ENCODE measurements around the gene RPS18. TPM values are rescaled to one million over a fixed set of nuclear protein-coding genes. Genes with fewer than 3 reads are reported as not detected.
A peak's percentile ranks its signal among the peaks of the same experiment; 100 is the strongest.
"Not testable (repeated sequence)": the region's sequence is repeated elsewhere in the genome, so short reads cannot be mapped to it uniquely, and the experiment has no call there.

The RPS18 gene
- total RNA-seq, 1 donor from 2014 or later, result 950 TPM

GRCh38 chr6:33273129-33273923 is 1.5 kb downstream of the RPS18 start:
- TF ChIP-seq, protein P1, sequence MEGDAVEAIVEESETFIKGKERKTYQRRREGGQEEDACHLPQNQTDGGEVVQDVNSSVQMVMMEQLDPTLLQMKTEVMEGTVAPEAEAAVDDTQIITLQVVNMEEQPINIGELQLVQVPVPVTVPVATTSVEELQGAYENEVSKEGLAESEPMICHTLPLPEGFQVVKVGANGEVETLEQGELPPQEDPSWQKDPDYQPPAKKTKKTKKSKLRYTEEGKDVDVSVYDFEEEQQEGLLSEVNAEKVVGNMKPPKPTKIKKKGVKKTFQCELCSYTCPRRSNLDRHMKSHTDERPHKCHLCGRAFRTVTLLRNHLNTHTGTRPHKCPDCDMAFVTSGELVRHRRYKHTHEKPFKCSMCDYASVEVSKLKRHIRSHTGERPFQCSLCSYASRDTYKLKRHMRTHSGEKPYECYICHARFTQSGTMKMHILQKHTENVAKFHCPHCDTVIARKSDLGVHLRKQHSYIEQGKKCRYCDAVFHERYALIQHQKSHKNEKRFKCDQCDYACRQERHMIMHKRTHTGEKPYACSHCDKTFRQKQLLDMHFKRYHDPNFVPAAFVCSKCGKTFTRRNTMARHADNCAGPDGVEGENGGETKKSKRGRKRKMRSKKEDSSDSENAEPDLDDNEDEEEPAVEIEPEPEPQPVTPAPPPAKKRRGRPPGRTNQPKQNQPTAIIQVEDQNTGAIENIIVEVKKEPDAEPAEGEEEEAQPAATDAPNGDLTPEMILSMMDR (IDR thresholded peaks at IDR 0.05; ENCODE audit: borderline replicate concordance), result no peak
- no peaks in the 10 kb centered on the region for H3K27me3 ChIP-seq (ENCODE audit: low read depth)
- peaks cover 50% of the 10 kb centered on the region for H3K36me3 ChIP-seq
- intact Hi-C loops (cut with micrococcal nuclease), result no loop called here
- H3K4me3 ChIP-seq, result peak overlapping the region; percentile 79
- H3K9me3 ChIP-seq (replicated peaks), result no peaks in the 10 kb centered on the region
- DNase-seq, result no peak
- H3K27ac ChIP-seq (replicated peaks), result peak overlapping the region; percentile 97
- H3K4me1 ChIP-seq, result peaks cover 83% of the 10 kb centered on the region

- Histone ChIP-seq H3K27ac (replicated peaks) (no peak overlapping the region), H3K36me3 (peaks cover 47% of the 10 kb centered on the region), H3K4me3 (no peak overlapping the region), H3K9me3 (replicated peaks) (no peaks in the 10 kb centered on the region), H3K27me3 (ENCODE audit: low read depth) (no peaks in the 10 kb centered on the region), H3K4me1 (peaks cover 91% of the 10 kb centered on the region)
- intact Hi-C loops (cut with micrococcal nuclease), result no loop called here
- DNase-seq, result no peak
- TF ChIP-seq, protein P1 (IDR thresholded peaks at IDR 0.05; ENCODE audit: borderline replicate concordance), result no peak
These were observed 2.3 kb downstream of the RPS18 start for GRCh38 chr6:33273924-33274902.

DNA sequence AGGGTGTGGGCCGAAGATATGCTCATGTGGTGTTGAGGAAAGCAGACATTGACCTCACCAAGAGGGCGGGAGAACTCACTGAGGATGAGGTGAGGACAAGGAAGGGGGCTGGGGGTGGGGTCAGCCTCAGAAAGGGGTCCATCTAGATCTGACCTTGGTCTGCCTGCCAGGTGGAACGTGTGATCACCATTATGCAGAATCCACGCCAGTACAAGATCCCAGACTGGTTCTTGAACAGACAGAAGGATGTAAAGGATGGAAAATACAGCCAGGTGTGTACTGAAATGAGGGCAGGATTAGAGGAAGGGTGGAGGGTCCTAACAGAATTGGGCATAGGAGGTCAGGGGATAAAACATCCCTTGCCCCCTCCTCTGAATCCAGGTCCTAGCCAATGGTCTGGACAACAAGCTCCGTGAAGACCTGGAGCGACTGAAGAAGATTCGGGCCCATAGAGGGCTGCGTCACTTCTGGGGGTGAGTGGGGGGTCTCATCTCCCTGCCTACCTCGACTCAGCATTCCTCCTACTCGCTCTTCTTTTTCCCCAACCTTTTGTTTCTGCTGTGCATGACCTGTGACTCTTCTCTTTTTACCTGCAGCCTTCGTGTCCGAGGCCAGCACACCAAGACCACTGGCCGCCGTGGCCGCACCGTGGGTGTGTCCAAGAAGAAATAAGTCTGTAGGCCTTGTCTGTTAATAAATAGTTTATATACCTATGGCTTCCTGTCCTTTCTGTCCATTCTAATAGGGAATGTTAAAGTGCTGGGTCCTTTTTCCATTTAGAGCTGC is 4.1 kb downstream of the RPS18 start:
- H3K9me3 ChIP-seq (replicated peaks); intact Hi-C loops (cut with micrococcal nuclease); H3K27me3 ChIP-seq (ENCODE audit: low read depth); DNase-seq: not testable (repeated sequence)
- Histone ChIP-seq H3K4me3 (peak overlapping the region; percentile 88), H3K4me1 (peaks cover 82% of the 10 kb centered on the region), H3K27ac (replicated peaks) (peak overlapping the region; percentile 97), H3K36me3 (peaks cover 60% of the 10 kb centered on the region)

- peak overlapping the region; percentile 88 for H3K4me3 ChIP-seq
- TF ChIP-seq, protein P1 (IDR thresholded peaks at IDR 0.05; ENCODE audit: borderline replicate concordance), result no peak
- DNase-seq, result no peak
- H3K36me3 ChIP-seq, result peaks cover 64% of the 10 kb centered on the region
- no peaks in the 10 kb centered on the region for H3K27me3 ChIP-seq (ENCODE audit: low read depth)
- intact Hi-C loops (cut with micrococcal nuclease), result no loop called here
- peak overlapping the region; percentile 97 for H3K27ac ChIP-seq (replicated peaks)
- no peaks in the 10 kb centered on the region for H3K9me3 ChIP-seq (replicated peaks)
- H3K4me1 ChIP-seq, result peaks cover 77% of the 10 kb centered on the region
These were observed 4.6 kb downstream of the RPS18 start for GRCh38 chr6:33276581-33276863.

DNA sequence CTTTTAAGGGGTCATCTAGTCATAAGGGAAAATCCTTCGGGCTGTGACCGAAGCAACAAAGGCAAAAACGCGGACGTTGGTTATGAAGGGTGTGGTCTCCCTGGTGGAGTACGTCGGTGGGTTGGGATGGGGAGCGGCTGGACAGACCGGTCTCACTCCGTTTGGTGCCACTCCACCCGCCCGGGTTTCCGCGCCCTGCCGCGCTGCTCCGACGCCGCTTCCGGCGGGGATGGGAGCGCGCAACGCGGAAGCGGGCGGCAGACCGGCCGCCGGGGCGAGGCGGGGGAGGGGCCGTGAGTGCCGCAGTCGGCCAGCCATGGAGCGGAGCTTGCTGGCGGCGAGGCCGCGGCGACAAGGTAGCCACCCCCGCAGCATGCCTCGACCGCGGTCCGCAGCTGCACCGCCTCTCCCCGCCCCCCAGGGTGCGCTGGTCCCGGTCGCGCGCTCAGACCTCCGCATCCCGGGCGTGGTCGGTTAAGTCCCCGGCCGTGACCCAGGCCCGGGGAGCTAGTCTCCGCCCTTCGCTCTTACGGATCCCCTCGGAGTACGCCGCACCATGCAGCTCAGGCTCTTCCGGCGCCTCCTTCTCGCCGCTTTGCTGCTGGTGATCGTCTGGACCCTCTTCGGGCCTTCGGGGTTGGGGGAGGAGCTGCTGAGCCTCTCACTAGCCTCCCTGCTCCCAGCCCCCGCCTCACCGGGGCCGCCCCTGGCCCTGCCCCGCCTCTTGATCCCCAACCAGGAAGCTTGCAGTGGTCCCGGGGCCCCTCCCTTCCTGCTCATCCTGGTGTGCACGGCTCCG is 5.2 kb downstream of the RPS18 start, which contains the start of gene B3GALT4:
TSS of gene B3GALT4 (plus strand) at position 260 of the 799 bp plus-strand sequence. CDS start at position 557, 297 bp downstream.
- H3K4me1 ChIP-seq, result peaks cover 75% of the 10 kb centered on the region
- intact Hi-C loops (cut with micrococcal nuclease), result no loop called here
- TF ChIP-seq, protein P1 (IDR thresholded peaks at IDR 0.05; ENCODE audit: borderline replicate concordance), result peak; percentile 74

More for the DNA sequence above, 5.2 kb downstream of the RPS18 start, which contains the start of gene B3GALT4:
- H3K9me3 ChIP-seq (replicated peaks), result no peaks in the 10 kb centered on the region
- H3K27me3 ChIP-seq (ENCODE audit: low read depth), result no peaks in the 10 kb centered on the region
- peaks cover 69% of the 10 kb centered on the region for H3K36me3 ChIP-seq
- H3K27ac ChIP-seq (replicated peaks), result peak within 1 kb of the TSS; percentile 97
- H3K4me3 ChIP-seq, result peak within 1 kb of the TSS; percentile 88
- peak; percentile 78 for DNase-seq
